ENCODE measurements around the gene PICK1. TPM values are rescaled to one million over a fixed set of nuclear protein-coding genes. Genes with fewer than 3 reads are reported as not detected.

PICK1 gene
- total and polyA plus RNA-seq, 2 experiments from 2014 or later, result 8.4 to 14.4 TPM

DNA sequence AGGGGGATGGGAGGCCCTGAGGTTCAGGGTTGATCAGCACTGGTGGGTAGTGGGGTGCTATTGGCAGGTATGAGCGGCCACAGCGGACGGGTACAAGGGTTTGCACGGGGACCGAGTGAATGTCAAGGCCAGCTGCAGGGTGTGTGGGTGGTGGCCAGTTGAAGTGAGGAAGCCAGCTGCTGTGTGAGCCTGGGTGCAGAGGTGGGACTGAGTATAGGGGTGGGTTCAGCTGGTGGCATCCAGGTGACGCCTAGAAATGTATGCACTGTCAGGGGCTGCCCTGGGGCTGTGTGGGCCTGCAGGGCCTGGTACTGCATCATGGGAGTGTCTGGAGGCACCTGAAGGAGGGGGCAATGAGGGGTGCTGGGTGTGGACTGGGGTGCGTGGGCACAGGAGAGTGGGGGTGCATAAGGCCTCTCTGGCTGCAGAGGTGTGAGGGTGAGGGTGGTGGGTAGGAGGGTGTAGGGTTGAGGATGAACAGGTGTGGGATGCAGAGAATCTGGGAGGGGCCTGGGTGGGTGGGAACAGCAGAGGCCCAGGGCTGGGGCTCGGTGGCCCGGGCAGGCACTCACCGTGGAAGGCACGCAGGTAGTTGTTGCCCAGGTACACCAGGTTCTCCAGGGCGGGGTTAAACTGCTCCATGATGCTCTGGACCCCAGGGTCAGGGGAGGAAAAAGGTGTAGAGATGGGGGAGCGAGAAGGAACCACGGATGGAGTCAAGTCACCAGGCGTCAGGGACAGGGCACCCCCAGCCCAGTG is 51.5 kb downstream of the PICK1 start:
- in situ Hi-C loops (cut with MboI), result no loop called here
- Histone ChIP-seq H3K27me3 (replicated peaks; ENCODE audit: insufficient read depth) (no peaks in the 10 kb centered on the region), H3K79me2 (ENCODE audit: insufficient read depth) (no peaks in the 10 kb centered on the region), H3K9me3 (ENCODE audit: low read depth) (no peaks in the 10 kb centered on the region), H3K4me3 (no peak overlapping the region), H2AFZ (no peak overlapping the region), H3K4me1 (ENCODE audit: insufficient read depth) (no peaks in the 10 kb centered on the region; the same call in 1 of the 2 replicates), H4K20me1 (ENCODE audit: insufficient read depth) (no peaks in the 10 kb centered on the region), H3K36me3 (ENCODE audit: low read depth) (no peaks in the 10 kb centered on the region), H3K9me2 (ENCODE audit: insufficient read depth) (no peaks in the 10 kb centered on the region), H3F3A (ENCODE audit: insufficient read depth) (no peaks in the 10 kb centered on the region), H3K4me2 (ENCODE audit: unreplicated experiment) (no peak overlapping the region), H3K27ac (no peak overlapping the region), H3K9ac (no peak overlapping the region)
- TF ChIP-seq EZH2phosphoT487 (IDR thresholded peaks at IDR 0.05; ENCODE audit: insufficient read depth, low read depth) (no peak), EZH2 (IDR thresholded peaks at IDR 0.05; ENCODE audit: insufficient read depth, poor library complexity, severe bottlenecking) (no peak)
- no peak for DNase-seq
- WGBS, 2 experiments (ENCODE audit: low coverage in 1 of 2, low lambda C conversion rate in 2 of 2, missing lambda C conversion rate in 2 of 2), result 93 to 95% methylated on average over 13 to 15 of the region's 15 CpGs

DNA sequence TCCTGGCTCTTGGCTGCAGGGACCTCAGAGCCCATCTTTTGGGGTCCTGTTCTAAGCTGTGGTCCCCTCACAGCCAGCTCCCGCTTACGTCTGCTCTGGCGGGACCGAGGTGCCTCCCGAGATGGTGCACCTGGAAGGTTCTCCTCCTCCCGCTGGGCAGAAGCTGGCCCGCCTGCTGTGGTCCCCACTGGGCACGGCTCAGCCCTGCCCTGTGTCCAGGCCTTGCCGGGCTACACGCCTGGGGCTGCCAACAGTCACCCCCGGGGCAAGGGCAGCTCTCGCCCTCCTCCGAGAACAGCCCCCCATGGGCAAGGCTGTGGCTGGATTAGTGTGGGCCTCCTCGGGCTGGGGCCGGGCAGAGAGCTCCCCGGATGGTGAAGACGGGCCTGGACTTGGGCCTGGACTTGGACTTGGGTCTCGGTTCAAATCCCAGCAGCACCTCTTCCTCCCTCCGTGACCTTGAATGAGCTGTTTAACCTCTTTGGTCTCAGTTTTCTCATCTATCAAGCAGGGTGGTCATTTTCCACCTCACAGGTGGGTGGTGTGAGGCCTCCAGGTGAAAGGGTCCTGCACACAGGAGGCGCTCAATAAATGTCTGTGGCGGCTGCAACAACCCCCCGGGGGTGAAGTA is 52.3 kb downstream of the PICK1 start:
- Histone ChIP-seq H3F3A (ENCODE audit: insufficient read depth) (no peaks in the 10 kb centered on the region), H4K20me1 (ENCODE audit: insufficient read depth) (no peaks in the 10 kb centered on the region), H3K27ac (no peak overlapping the region), H3K4me1 (ENCODE audit: insufficient read depth) (no peaks in the 10 kb centered on the region; the same call in 1 of the 2 replicates), H3K9me3 (ENCODE audit: low read depth) (no peaks in the 10 kb centered on the region), H3K36me3 (ENCODE audit: low read depth) (no peaks in the 10 kb centered on the region), H3K4me3 (no peak overlapping the region), H3K4me2 (ENCODE audit: unreplicated experiment) (no peak overlapping the region), H3K9ac (no peak overlapping the region), H3K27me3 (replicated peaks; ENCODE audit: insufficient read depth) (no peaks in the 10 kb centered on the region), H2AFZ (no peak overlapping the region), H3K79me2 (ENCODE audit: insufficient read depth) (no peaks in the 10 kb centered on the region), H3K9me2 (ENCODE audit: insufficient read depth) (no peaks in the 10 kb centered on the region)
- DNase-seq, result no peak
- WGBS, 2 experiments (ENCODE audit: low coverage in 1 of 2, low lambda C conversion rate in 2 of 2, missing lambda C conversion rate in 2 of 2), result 82 to 85% methylated on average over 22 of the region's 22 CpGs
- no peak for TF ChIP-seq EZH2phosphoT487 (IDR thresholded peaks at IDR 0.05; ENCODE audit: insufficient read depth, low read depth)
- no peak for TF ChIP-seq EZH2 (IDR thresholded peaks at IDR 0.05; ENCODE audit: insufficient read depth, poor library complexity, severe bottlenecking)
- in situ Hi-C loops (cut with MboI), result no loop called here

DNA sequence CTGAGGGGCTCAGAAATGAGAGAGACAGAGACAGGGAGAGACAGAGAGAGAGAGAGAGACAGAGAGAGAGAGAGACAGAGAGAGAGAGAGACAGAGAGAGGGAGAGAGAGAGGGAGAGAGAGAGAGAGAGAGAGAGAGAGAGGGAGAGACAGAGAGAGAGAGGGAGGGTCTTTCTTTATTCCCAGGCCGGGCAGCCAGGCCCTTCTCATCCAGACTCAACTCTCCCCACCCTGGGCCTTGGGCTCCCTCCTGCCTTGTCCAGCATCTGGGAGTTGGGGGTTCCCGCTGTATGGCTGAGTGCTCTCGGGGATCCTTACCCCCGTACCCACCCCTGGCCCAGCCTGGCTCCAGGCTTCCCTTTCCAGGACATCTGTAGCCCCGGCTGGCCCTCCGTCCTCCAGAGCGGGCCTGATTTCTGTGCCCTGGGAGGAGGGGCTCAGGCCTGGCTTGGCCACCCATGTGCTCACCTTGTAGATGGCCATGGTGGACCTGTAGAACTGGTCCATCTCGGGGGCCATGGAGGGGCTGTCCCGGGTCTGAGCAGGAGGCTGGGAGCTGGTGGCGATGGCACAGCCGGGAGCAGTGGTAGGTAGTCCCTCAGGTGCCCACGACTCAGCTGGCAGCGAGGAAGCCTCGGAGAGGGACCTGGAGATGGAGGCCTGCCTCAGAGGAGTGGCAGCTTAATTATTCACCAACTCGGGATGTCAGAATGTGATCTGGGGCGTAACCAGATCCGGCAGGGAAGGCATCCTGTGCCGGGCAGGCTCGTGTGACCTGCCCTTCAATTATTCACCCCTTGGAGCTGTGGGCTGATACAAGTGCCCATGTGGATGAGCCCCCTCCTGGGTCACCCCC is 53.0 kb downstream of the PICK1 start, which contains the start of gene BAIAP2L2:
TSS of gene BAIAP2L2 (minus strand) at position 677 of the 855 bp plus-strand sequence. CDS start at position 518, 159 bp downstream.
- no peaks in the 10 kb centered on the region for H3F3A ChIP-seq (ENCODE audit: insufficient read depth)
- no peak within 1 kb of the TSS for H2AFZ ChIP-seq
- H3K4me3 ChIP-seq, result no peak within 1 kb of the TSS
- H3K36me3 ChIP-seq (ENCODE audit: low read depth), result no peaks in the 10 kb centered on the region
- no peak for DNase-seq
- no peaks in the 10 kb centered on the region; the same call in 1 of the 2 replicates for H3K4me1 ChIP-seq (ENCODE audit: insufficient read depth)
- H3K4me2 ChIP-seq (ENCODE audit: unreplicated experiment), result no peak within 1 kb of the TSS
- H3K9me3 ChIP-seq (ENCODE audit: low read depth), result no peaks in the 10 kb centered on the region
- no peak within 1 kb of the TSS for H3K9ac ChIP-seq
- H3K79me2 ChIP-seq (ENCODE audit: insufficient read depth), result no peaks in the 10 kb centered on the region
- 76 to 79% methylated on average over 17 to 19 of the region's 19 CpGs for WGBS, 2 experiments (ENCODE audit: low coverage in 1 of 2, low lambda C conversion rate in 2 of 2, missing lambda C conversion rate in 2 of 2)
- no peak for TF ChIP-seq EZH2phosphoT487 (IDR thresholded peaks at IDR 0.05; ENCODE audit: insufficient read depth, low read depth)
- no peak for TF ChIP-seq EZH2 (IDR thresholded peaks at IDR 0.05; ENCODE audit: insufficient read depth, poor library complexity, severe bottlenecking)
- H3K9me2 ChIP-seq (ENCODE audit: insufficient read depth), result no peaks in the 10 kb centered on the region
- H3K27ac ChIP-seq, result no peak within 1 kb of the TSS
- H3K27me3 ChIP-seq (replicated peaks; ENCODE audit: insufficient read depth), result no peaks in the 10 kb centered on the region
- H4K20me1 ChIP-seq (ENCODE audit: insufficient read depth), result no peaks in the 10 kb centered on the region
- in situ Hi-C loops (cut with MboI), result no loop called here
